T-helper 2 cell treated with Interferon-gamma antibody and Interleukin-4, amounts not matched to agents 100 ng/mL and 5 ng/mL, for 36 hours (primary cell): ENCODE results near the gene SLC22A5. TPM values are rescaled to one million over a fixed set of nuclear protein-coding genes. Genes with fewer than 3 reads are reported as not detected.

Experiments
- intact Hi-C: fragments of 100-400 bp; cut with micrococcal nuclease; formaldehyde crosslinking; loops from one replicate; pipeline ENCODE4 v1.15.1; 2023
- total RNA-seq: library from RNA; stranded (reverse); gene quantifications from 2 replicates; pipeline ENCODE4 v1.2.3, GENCODE V29; 2022

SLC22A5 gene
- total RNA-seq, 1 donor from 2014 or later: 4.8 TPM

DNA sequence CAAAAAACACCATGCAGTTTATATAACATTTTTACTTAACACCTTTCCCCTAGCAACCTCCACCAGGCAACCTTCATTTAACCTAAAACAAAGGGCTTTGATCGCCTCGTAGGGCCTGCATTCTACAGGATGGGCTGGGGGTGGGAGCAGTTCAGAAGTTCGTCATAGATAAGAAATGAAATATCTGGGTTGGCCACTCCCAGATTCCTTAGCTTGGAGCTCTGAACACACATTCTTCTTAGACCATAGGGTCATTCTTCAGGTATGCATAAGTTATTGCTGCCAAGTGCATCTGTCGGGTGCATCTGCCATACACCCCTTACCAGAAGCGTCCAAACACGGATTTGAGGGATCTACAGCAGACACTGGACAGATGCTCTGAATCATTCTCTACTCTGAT is 4.3 kb upstream of the SLC22A5 start:
- intact Hi-C loops: loop anchor here (5.0 kb wide), 1 partner anchor 303 kb away; the partner anchor contains the start of gene IL3

- intact Hi-C loops: loop anchor here (5.0 kb wide), 1 partner anchor 306 kb away; the partner anchor contains the start of gene IL3
Observed at GRCh38 chr5:132368186-132368585, 1.3 kb upstream of the SLC22A5 start.

DNA sequence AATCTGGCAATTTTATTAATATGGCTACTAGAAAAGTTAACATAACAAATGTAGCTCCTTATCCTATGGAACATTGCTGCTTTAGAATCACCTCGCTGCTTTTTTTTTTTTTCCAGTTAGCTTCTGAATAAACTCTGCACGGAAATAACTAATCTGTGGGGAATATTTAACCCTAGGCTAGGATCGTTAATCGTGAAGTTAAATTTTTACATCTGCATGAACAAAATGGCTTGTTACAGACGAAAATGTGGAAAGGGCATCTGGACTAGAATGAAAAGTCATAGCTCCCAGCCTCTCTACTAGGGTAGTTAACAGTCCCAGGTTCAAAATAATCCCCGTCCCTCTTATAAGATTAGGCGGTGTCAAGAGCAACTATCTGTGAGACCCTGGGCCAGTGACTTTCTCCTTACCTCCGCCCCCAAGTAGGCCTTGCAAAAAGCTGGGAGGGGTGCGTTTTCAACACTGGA is 470 bp upstream of the SLC22A5 start:
- intact Hi-C loops: loop anchor here (1.0 to 5.0 kb wide), 2 partner anchors 75 to 307 kb away; partner anchors contain the start of genes IL3 and SLC22A4

DNA sequence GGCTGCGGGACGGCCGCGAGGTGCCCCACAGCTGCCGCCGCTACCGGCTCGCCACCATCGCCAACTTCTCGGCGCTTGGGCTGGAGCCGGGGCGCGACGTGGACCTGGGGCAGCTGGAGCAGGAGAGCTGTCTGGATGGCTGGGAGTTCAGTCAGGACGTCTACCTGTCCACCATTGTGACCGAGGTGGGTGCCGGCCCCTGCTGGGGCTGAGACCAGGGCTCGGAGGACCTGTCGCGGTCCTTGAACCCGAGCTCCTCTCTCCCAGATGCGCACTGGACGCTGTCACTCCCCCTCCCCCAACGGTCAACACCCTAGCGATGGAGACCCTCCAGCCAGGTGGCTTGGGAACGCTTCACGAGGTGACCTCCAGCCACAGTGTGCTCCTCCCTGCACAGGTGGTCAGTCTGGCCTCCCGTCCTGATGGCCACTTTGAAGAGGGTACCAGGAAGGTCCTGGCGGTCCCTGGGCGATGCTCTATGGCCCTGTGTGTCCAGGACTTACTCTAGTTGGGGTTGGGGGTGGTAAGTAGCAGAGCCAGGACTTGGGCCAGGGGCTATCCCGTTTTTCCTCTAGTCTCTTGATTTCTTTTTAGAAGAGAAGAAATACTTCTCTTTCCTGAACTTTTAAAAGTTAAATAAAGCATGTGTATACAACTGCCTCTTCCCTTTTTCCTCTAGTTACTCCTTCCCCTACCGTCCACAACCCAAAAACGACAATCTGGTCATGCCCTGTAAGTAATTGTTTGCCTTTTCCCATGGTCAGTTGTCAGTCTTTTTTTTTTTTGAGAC is 866 bp downstream of the SLC22A5 start:
- intact Hi-C loops: loop anchor here (5.0 kb wide), 1 partner anchor 143 kb away; the partner anchor contains the start of gene P4HA2

DNA sequence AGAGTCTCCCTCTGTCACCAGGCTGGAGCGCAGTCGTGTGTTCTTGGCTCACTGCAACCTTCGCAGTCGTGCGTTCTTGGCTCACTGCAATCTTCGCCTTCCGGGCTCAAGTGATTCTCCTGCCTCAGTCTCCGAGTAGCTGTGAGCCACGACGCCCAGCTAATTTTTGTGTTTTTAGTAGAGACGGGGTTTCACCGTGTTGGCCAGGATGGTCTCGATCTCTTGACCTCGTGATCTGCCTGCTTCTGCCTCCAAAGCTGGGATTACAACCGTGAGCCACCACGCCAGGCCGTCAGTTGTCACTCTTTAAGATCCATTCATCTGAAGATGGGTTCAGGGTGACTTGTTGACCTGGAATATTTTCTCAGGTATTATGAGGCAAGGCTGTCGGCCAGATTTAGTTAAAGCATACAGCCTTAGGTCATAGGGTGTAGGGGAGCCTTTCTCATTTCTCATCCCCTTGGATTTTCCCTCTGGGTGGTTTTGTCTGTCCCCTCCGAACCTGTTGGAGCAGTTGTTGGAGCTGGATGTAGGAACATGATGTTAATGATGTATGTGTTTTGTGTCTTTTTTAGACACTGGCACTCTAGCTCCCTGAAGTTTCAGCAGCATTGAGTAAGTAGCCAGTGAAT is 1.6 kb downstream of the SLC22A5 start:
- intact Hi-C loops: loop anchor here (5.0 kb wide), 1 partner anchor 144 kb away; the partner anchor contains the start of gene P4HA2

GRCh38 chr5:132371603-132371994 is 2.1 kb downstream of the SLC22A5 start:
- intact Hi-C loops: loop anchor here (5.0 kb wide), 1 partner anchor 144 kb away; the partner anchor contains the start of gene P4HA2

GRCh38 chr5:132372127-132372526 is 2.6 kb downstream of the SLC22A5 start:
- intact Hi-C loops: loop anchor here (5.0 kb wide), 1 partner anchor 145 kb away; the partner anchor contains the start of gene P4HA2

DNA sequence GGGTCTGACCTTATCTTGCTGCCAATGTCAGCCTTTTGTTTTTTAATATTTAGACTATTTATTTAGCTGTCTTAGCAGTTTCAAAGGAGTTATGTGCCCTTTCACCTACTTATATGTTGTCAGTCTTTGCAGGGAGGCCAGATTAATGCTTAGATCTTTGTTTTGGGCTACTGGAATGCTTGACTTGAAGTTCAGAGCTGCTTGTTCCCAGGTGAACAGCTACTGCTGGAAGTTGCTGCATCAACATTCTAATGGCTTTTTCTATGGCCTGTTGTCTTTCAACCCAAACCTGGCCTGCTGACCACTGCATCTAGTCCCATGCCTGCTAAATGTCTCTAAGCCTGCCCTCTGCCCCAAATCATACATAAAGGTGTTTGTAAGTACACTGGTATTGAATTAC is 3.0 kb downstream of the SLC22A5 start:
- intact Hi-C loops: loop anchor here (5.0 kb wide), 1 partner anchor 145 kb away; the partner anchor contains the start of gene P4HA2

GRCh38 chr5:132375957-132376356 is 6.4 kb downstream of the SLC22A5 start:
- intact Hi-C loops: no loop called here

GRCh38 chr5:132376694-132377641 is 7.5 kb downstream of the SLC22A5 start:
- intact Hi-C loops: no loop called here

DNA sequence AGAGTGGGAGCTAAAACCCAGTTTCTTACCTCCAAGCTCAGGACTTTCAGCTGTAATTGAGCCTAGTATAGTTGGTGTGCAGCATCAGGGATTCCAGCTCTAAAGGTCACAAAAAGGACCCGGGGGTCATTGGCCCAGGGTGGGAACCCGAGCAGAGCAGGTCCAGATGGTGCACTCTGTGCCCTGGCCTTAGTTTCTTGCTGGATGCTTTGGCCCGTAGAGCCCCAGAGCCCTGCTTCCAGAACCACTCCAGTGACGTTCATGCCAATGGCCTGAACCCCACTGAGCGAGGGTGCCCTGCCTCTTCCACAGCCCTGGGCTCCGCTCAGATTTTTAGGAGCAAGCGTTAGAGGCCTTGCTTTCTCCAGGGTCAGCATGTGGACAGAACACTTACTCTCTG is 8.2 kb downstream of the SLC22A5 start:
- intact Hi-C loops: no loop called here

DNA sequence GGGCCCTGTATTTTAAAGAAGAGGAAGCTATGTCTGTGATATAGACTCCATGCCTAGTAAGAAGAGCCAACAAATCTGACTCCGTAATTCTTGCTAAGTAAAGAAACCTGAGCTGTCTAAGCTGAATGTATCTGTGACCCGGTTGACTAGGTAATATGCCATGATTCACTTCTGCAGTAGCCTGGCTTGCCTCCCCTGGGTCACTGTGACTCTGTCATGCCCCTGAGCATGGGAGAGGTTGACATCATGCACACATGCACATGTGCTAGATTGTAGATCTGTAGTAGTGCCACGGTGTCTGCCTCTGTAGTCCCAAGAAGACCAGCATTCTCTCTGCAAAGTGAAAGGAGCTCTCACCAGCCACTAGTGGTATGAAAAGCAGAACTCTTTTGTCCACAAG is 9.1 kb downstream of the SLC22A5 start:
- intact Hi-C loops: no loop called here

DNA sequence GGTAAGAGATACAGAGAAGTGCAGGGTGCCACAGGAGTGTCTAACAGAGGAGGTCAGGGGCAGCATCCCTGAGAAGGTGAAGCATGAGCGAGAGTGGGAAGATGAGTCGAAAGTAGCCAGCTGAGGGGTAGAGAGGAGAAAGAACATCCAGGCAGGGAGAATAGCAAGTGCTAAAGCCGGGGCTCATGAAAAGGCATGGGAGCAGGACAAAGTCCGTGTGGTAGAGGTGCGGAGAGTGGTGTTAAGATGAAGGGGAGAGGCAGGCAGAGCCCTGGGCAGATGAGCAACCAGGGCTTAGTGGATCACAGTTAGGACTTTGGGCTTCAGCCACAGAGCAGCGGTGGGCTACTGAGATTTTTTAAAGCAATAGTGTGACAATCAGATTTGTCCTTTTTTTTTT is 10.5 kb downstream of the SLC22A5 start:
- intact Hi-C loops: no loop called here

DNA sequence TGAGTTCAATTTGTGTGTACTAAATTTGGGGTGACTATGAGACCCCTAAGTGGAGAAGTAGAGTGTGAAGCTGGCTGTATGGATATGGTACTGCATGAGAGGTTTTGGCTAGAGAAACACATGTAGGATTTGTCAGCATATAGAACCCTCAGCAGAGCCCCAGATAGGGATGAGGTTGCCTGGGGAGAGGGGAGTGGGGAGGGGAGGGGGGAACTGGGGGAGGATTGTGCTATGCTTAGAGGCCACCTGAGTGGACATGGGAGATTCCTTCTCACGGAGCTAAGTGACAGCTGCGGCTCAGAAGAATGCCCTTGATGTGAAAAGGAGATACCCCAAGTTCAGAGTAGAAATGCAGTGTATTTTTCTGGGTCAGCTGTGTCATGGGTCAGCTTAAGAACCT is 11.2 kb downstream of the SLC22A5 start:
- intact Hi-C loops: no loop called here

GRCh38 chr5:132381614-132382013 is 12.1 kb downstream of the SLC22A5 start:
- intact Hi-C loops: no loop called here

DNA sequence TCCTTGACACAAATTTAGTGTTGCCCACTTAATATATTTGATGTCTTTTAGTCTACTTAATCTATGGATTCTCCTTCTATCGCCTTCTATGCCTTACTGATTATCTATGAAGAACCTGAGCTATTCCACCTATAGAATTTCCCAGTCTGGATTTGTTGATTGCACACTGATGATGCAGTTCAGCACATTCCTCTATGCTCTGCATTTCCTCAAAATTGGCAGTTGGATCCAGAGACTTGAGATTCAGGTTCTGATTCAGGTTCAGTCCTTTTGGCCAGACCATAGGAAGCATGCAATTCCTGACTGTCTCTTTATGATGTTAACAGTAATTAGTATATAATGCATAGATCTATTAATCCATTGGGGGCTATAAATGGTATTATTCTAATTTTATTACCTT is 13.8 kb downstream of the SLC22A5 start:
- intact Hi-C loops: no loop called here

- intact Hi-C loops: no loop called here
Observed at GRCh38 chr5:132383984-132384383, 14.5 kb downstream of the SLC22A5 start.

DNA sequence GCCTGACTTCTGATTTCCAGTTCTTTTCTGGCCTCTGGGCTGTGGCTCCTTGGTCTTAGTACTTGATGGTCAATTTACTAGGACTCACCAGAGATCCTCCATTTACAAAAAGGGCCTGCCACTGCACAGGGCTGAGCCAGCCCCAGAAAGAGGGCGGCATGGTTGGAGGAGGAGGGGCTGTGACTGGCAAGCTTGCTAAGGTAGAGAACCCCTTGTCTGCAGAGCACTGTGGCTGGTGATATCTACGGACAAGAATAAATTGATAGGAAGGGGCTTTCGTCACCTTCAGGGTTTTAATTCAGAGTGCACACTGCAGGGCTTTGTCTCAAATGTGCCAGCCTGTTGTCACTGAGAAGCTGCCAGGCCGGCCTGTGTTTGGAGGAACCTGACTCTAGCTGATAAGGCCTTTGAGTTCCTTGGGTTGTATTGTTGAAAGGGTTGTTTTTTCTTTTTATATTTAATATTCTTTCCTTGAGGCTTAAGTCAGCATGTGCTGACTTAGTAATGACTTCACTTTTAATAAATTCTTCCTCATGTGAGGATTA is 15.1 kb downstream of the SLC22A5 start:
- intact Hi-C loops: loop anchor here (5.0 kb wide), 1 partner anchor 353 kb away; the partner anchor contains the start of gene KIF3A

- intact Hi-C loops: loop anchor here (1.0 to 5.0 kb wide), 6 partner anchors 26 to 497 kb away; partner anchors contain the start of gene KIF3A
Observed at GRCh38 chr5:132385326-132386105, 16.0 kb downstream of the SLC22A5 start.
